Spleen (tissue), 11 donors: Measurements from ENCODE around the gene PRKCH. TPM values are rescaled to one million over a fixed set of nuclear protein-coding genes. Genes with fewer than 3 reads are reported as not detected.

Experiments
- DNase-seq: peaks from one replicate; pipeline ENCODE4 v3.0.0-alpha.2; 2020
- H3K27ac ChIP-seq, 8 donors: fragments of 200-600 bp; sonication (generic) in 7 of 8; 1 replicate in 4 of 8; 2 replicates in 4 of 8; pipeline versions ENCODE4 v1.5.0 to v1.8.0; 2016 to 2021; ENCODE audit warnings: inconsistent platforms in 4 of 8, mild to moderate bottlenecking in 4 of 8, moderate library complexity in 1 of 8
- H3K27me3 ChIP-seq, 7 donors: fragments of 200-600 bp; sonication (generic) in 6 of 7; replicated peaks in 1 of 7; 1 replicate in 4 of 7; 2 replicates in 3 of 7; pipeline versions ENCODE4 v1.5.0 to v1.8.0; 2016 to 2021; ENCODE audit warnings: inconsistent platforms in 3 of 7, mild to moderate bottlenecking in 1 of 7
- H3K36me3 ChIP-seq, 6 donors: fragments of 200-600 bp; sonication (generic) in 5 of 6; 1 replicate in 4 of 6; 2 replicates in 2 of 6; pipeline versions ENCODE4 v1.5.0 to v1.8.0; 2016 to 2021; ENCODE audit warnings: inconsistent platforms in 2 of 6
- H3K4me1 ChIP-seq, 6 donors: fragments of 200-600 bp; sonication (generic) in 5 of 6; 1 replicate in 3 of 6; 2 replicates in 3 of 6; pipeline versions ENCODE4 v1.5.0 to v1.8.0; 2016 to 2021; ENCODE audit warnings: inconsistent platforms in 3 of 6
- H3K4me3 ChIP-seq, 8 donors: fragments of 200-600 bp; sonication (generic) in 7 of 8; 1 replicate in 4 of 8; 2 replicates in 4 of 8; pipeline versions ENCODE4 v1.5.0 to v1.8.0; 2016 to 2021; ENCODE audit warnings: inconsistent platforms in 4 of 8, mild to moderate bottlenecking in 4 of 8, moderate library complexity in 2 of 8
- H3K9me3 ChIP-seq, 8 donors: fragments of 200-600 bp; sonication (generic) in 7 of 8; 1 replicate in 4 of 8; 2 replicates in 4 of 8; pipeline versions ENCODE4 v1.5.0 to v1.8.0; 2016 to 2021; ENCODE audit warnings: inconsistent platforms in 4 of 8
- CTCF ChIP-seq, 11 experiments: fragments of 200-600 bp in 7 of 11; fragments of 450-650 bp in 4 of 11; sonication (generic) in 4 of 11; IDR thresholded peaks in 8 of 11; conservative IDR thresholded peaks in 3 of 11; 1 replicate in 7 of 11; 2 replicates in 4 of 11; pipeline versions ENCODE4 v1.4.0 to v1.8.0; 2016 to 2021; ENCODE audit warnings: antibody characterized with exemption in 11 of 11, inconsistent platforms in 4 of 11, mild to moderate bottlenecking in 1 of 11
- POLR2A ChIP-seq, 3 donors: fragments of 450-650 bp; IDR thresholded peaks; one replicate each; pipeline ENCODE4 v1.5.1; 2017; ENCODE audit warnings: antibody characterized with exemption in 3 of 3, mild to moderate bottlenecking in 1 of 3
- POLR2AphosphoS5 ChIP-seq, 3 donors: sonication (generic); formaldehyde crosslinking; IDR thresholded peaks; one replicate each; pipeline ENCODE4 v1.5.1; 2017; ENCODE audit warnings: antibody characterized with exemption in 3 of 3
- WGBS, 5 donors: extraction: QIAGEN DNeasy Blood & Tissue Kit in 3 of 5; methylation state at CpG; one replicate each; pipeline versions ENCODE4 v1.1.5 to v1.1.7; 2013 to 2018; 5-methylcytosine and 5-hydroxymethylcytosine counted together
- intact Hi-C: fragments of 100-400 bp; cut with DNase I; formaldehyde crosslinking; loops from one replicate; pipeline ENCODE4 v1.15.0; 2023; ENCODE audit warnings: low total_unique reads
- polyA plus RNA-seq, 3 donors: library from polyadenylated mRNA; stranded (reverse); fragments of 200-250 nt; gene quantifications; one replicate each; pipeline ENCODE4 v1.2.1, GENCODE V29; 2013
- total RNA-seq, 7 donors: library from RNA; depleted of rRNA in 3 of 7; stranded (reverse); fragments of >200 nt in 3 of 7; fragmentation: NEBNext Ultra II Directional in 4 of 7; extraction: Animal tissue kit (Norgen Biotek cat#: 25700) in 4 of 7; gene quantifications; one replicate each; pipeline versions ENCODE4 v1.1.0 to v1.2.1, GENCODE V29; 2016 to 2021
- donor health status: healthy with polysubstance abuse.
- donor health status: DM: no; HTN: no; CAD: no; lungs with moderate emphysema.
- donor health status: DM: no; HTN: no; CAD: no.
- donor health status: Bipolar disorder and iron deficiency.
- donor health status: healthy.
- donor health status: DM: no; HTN: no; CAD: no.
- donor health status: DM: yes; HTN: yes; CAD: no.

Gene PRKCH
- total and polyA plus RNA-seq, 10 donors, result 10.0 to 184 (median 105) TPM

GRCh38 chr14:61589691-61590581, 268.6 kb downstream of the PRKCH start:
- DNase-seq, result no peak
- intact Hi-C loops, result loop anchor here (10.0 kb wide), 1 partner anchor 125 kb away; no protein-coding TSS in a partner anchor
- no peak overlapping the region for H3K27ac ChIP-seq
- TF ChIP-seq POLR2A (IDR thresholded peaks at IDR 0.05) (no peak), CTCF (IDR thresholded peaks at IDR 0.05 in 8 of 11, conservative IDR thresholded peaks at IDR 0.05 in 3 of 11) (no peak), POLR2AphosphoS5 (IDR thresholded peaks at IDR 0.05) (no peak)
- peaks cover 0 to 6% (median 0%) of the 10 kb centered on the region in 8 donors for H3K9me3 ChIP-seq
- no peaks in the 10 kb centered on the region for H3K36me3 ChIP-seq
- H3K4me1 ChIP-seq, result peaks cover 0 to 49% (median 32%) of the 10 kb centered on the region in 6 donors
- H3K4me3 ChIP-seq, result no peak overlapping the region
- H3K27me3 ChIP-seq, result no peaks in the 10 kb centered on the region
- 62 to 75% (median 69%) methylated on average over 12 of the region's 12 CpGs for WGBS, 5 donors

- DNase-seq, result peak; percentile 80
- TF ChIP-seq CTCF (IDR thresholded peaks at IDR 0.05 in 8 of 11, conservative IDR thresholded peaks at IDR 0.05 in 3 of 11) (no peak), POLR2AphosphoS5 (IDR thresholded peaks at IDR 0.05) (peak in 1 of 3 donors; percentile 61)
- H3K27me3 ChIP-seq, result no peaks in the 10 kb centered on the region
- H3K27ac ChIP-seq, result peak overlapping the region in 3 of 8 donors; percentile 44 to 74 (median 66)
- no peaks in the 10 kb centered on the region for H3K36me3 ChIP-seq
- intact Hi-C loops, result no loop called here
- no peak overlapping the region for H3K4me3 ChIP-seq
- 64 to 93% (median 84%) methylated on average over 2 of the region's 2 CpGs for WGBS, 5 donors
- peaks cover 0 to 6% (median 0%) of the 10 kb centered on the region in 8 donors for H3K9me3 ChIP-seq
- peaks cover 0 to 52% (median 22%) of the 10 kb centered on the region in 6 donors for H3K4me1 ChIP-seq
Observed at GRCh38 chr14:61591862-61592261, 270.5 kb downstream of the PRKCH start.

GRCh38 chr14:61593330-61593729, 272.0 kb downstream of the PRKCH start:
- Histone ChIP-seq H3K27ac (no peak overlapping the region), H3K4me1 (peaks cover 0 to 60% (median 17%) of the 10 kb centered on the region in 6 donors), H3K9me3 (peaks cover 0 to 6% (median 0%) of the 10 kb centered on the region in 8 donors), H3K27me3 (no peaks in the 10 kb centered on the region), H3K36me3 (no peaks in the 10 kb centered on the region), H3K4me3 (no peak overlapping the region)
- DNase-seq, result no peak
- intact Hi-C loops, result no loop called here
- no peak for TF ChIP-seq CTCF (IDR thresholded peaks at IDR 0.05 in 8 of 11, conservative IDR thresholded peaks at IDR 0.05 in 3 of 11)
- no peak for TF ChIP-seq POLR2AphosphoS5 (IDR thresholded peaks at IDR 0.05)
- TF ChIP-seq POLR2A (IDR thresholded peaks at IDR 0.05), result no peak
- 90 to 93% (median 90%) methylated on average over 3 of the region's 3 CpGs for WGBS, 5 donors

- Histone ChIP-seq H3K9me3 (peaks cover 0 to 5% (median 0%) of the 10 kb centered on the region in 8 donors), H3K36me3 (no peaks in the 10 kb centered on the region), H3K4me3 (no peak overlapping the region), H3K4me1 (peaks cover 8 to 65% (median 23%) of the 10 kb centered on the region in 6 donors), H3K27ac (no peak overlapping the region), H3K27me3 (no peaks in the 10 kb centered on the region)
- intact Hi-C loops, result no loop called here
- TF ChIP-seq POLR2AphosphoS5 (IDR thresholded peaks at IDR 0.05) (no peak), CTCF (IDR thresholded peaks at IDR 0.05 in 8 of 11, conservative IDR thresholded peaks at IDR 0.05 in 3 of 11) (no peak), POLR2A (IDR thresholded peaks at IDR 0.05) (no peak)
- 63 to 69% (median 65%) methylated on average over 5 of the region's 5 CpGs for WGBS, 5 donors
- DNase-seq, result no peak
Observed at GRCh38 chr14:61596990-61597389, 275.6 kb downstream of the PRKCH start.
